ENCODE results near the gene CUX1. TPM values are rescaled to one million over a fixed set of nuclear protein-coding genes. Genes with fewer than 3 reads are reported as not detected.

CUX1 gene
- total RNA-seq, 3 donors from 2014 or later = 35.1 to 54.4 (median 41.1) TPM

DNA sequence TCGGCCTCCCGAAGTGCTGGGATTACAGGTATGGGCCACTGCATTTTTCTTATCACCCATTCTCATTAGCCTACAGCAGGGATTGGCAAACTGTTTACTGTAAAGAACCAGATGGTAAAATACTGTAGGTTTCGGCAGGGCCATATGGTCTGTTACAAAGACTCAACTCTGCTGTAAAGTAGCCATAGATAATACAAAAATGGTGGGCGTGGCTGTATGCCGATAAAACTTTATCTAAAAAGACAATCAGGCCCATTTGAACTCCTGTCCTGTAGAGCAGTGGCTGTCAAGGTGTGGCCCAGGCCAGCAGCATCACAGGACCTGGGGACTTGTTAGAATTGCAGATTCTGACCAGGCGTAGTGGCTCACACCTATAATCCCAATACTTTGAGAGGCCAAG lies 134.3 kb downstream of the CUX1 start:
- no peak for DNase-seq (ENCODE audit: low spot score in 2 of 2)
- Histone ChIP-seq H3K27ac (no peak overlapping the region), H3K9me3 (no peaks in the 10 kb centered on the region), H3K36me3 (no peaks in the 10 kb centered on the region), H3K27me3 (no peaks in the 10 kb centered on the region), H3K4me1 (no peaks in the 10 kb centered on the region), H3K4me3 (no peak overlapping the region)
- TF ChIP-seq, protein P1, sequence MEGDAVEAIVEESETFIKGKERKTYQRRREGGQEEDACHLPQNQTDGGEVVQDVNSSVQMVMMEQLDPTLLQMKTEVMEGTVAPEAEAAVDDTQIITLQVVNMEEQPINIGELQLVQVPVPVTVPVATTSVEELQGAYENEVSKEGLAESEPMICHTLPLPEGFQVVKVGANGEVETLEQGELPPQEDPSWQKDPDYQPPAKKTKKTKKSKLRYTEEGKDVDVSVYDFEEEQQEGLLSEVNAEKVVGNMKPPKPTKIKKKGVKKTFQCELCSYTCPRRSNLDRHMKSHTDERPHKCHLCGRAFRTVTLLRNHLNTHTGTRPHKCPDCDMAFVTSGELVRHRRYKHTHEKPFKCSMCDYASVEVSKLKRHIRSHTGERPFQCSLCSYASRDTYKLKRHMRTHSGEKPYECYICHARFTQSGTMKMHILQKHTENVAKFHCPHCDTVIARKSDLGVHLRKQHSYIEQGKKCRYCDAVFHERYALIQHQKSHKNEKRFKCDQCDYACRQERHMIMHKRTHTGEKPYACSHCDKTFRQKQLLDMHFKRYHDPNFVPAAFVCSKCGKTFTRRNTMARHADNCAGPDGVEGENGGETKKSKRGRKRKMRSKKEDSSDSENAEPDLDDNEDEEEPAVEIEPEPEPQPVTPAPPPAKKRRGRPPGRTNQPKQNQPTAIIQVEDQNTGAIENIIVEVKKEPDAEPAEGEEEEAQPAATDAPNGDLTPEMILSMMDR (IDR thresholded peaks at IDR 0.05) = no peak
- TF ChIP-seq POLR2A (IDR thresholded peaks at IDR 0.05) (no peak), POLR2AphosphoS5 (IDR thresholded peaks at IDR 0.05) (no peak)
- intact Hi-C loops (cut with DNase I; ENCODE audit: low total_unique reads) = no loop called here

DNA sequence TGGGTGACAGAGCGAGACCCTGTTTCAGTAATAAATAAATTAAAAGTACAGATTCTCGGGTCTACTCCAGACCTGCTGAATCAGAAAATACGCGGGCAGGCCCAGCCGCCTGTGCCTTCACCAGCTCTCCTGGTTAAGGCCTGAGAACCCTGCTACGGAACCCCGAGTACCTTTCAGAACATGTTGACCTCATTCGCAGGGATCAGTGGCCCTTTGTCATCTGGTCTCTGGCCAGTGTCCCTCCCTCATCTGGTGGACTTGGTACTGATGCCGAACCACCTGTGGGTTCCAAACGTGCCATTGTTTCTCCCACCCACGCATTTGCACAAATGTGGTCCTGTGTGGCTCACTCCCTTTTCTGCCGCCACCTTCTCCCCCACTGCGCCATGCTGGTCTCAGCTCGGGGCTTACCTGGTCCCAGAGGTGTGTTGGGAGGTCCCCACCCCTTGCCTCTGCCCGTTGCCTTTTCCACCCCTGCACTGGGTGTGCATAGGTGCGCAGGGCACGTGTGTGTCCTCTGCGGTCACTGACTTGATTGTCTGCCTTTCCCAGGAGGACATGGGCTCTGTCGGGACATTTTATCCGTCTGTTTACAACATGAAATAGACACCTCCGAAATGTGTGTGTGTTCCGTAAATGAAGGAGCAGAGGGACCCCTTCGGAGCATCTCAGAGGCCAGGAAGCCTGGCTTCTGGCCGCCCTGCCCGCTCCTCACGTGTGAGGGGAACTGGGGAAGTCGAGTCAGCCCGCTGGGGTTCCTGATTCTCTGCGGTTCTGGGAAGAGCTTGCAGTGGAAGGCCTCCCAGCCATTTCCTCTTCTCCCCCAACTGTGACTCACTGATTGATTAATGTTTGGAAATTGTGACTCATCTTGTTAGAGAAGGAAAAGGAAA lies 135.2 kb downstream of the CUX1 start:
- no peak for DNase-seq (ENCODE audit: low spot score in 2 of 2)
- intact Hi-C loops (cut with DNase I; ENCODE audit: low total_unique reads) = no loop called here
- no peak for TF ChIP-seq POLR2A (IDR thresholded peaks at IDR 0.05)
- no peak for TF ChIP-seq POLR2AphosphoS5 (IDR thresholded peaks at IDR 0.05)
- TF ChIP-seq, protein P1 (IDR thresholded peaks at IDR 0.05) = no peak
- Histone ChIP-seq H3K4me3 (no peak overlapping the region), H3K27me3 (no peaks in the 10 kb centered on the region), H3K27ac (no peak overlapping the region), H3K4me1 (no peaks in the 10 kb centered on the region), H3K9me3 (no peaks in the 10 kb centered on the region), H3K36me3 (no peaks in the 10 kb centered on the region)

DNA sequence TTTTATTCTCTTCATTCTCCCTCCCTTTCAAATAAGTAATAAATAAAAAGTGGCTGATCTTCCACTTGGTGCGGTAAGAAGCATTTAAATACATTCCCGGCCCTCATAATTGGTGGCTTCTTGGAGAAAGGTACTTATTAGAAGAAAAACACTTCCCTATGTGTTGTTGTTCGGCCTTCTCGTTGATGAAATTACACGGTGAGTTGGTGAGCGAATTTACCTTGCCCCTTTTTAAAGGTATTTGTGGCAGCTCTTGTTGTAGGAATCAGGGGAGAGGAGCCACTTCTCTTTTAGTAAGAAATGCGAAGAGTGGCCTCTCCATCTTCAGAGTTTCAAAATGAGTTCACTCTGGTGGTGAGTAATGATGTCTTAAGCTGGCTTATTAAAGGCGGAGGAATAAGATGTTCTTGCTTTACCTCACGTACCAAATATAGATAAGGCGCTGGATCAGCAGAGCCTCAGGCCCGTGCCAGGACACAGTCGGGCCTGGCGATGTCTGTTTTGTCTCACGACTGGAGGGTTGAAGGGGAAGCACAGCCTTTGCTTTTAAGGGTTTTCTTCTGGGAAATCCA lies 135.9 kb downstream of the CUX1 start:
- no peak overlapping the region for H3K27ac ChIP-seq
- H3K9me3 ChIP-seq = no peaks in the 10 kb centered on the region
- H3K36me3 ChIP-seq = no peaks in the 10 kb centered on the region
- H3K4me3 ChIP-seq = no peak overlapping the region
- no peaks in the 10 kb centered on the region for H3K27me3 ChIP-seq
- intact Hi-C loops (cut with DNase I; ENCODE audit: low total_unique reads) = no loop called here
- no peaks in the 10 kb centered on the region for H3K4me1 ChIP-seq
- DNase-seq (ENCODE audit: low spot score in 2 of 2) = no peak
- TF ChIP-seq POLR2AphosphoS5 (IDR thresholded peaks at IDR 0.05) (no peak), POLR2A (IDR thresholded peaks at IDR 0.05) (no peak)
- TF ChIP-seq, protein P1 (IDR thresholded peaks at IDR 0.05) = no peak

DNA sequence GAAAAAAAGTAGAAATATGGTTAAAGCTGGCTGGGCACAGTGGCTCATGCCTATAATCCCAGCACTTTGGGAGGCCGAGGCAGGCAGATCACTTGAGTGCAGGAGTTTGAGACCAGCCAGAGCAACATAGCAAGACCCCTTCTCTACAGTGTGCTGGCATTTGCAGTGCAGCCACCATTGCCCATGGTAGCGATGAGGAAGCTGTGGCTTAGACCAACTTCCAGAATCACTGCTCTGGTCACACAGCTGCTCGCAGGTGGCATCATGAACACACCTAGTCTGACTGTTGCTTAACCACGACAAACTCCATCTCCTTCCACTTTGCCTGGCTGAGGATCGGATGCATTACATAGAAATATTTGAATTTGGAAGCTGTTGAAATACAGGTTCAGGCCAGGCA lies 137.1 kb downstream of the CUX1 start:
- no peaks in the 10 kb centered on the region for H3K36me3 ChIP-seq

More for the DNA sequence above, 137.1 kb downstream of the CUX1 start:
- DNase-seq (ENCODE audit: low spot score in 2 of 2) = no peak
- no peaks in the 10 kb centered on the region for H3K27me3 ChIP-seq
- H3K4me1 ChIP-seq = no peaks in the 10 kb centered on the region
- no peaks in the 10 kb centered on the region for H3K9me3 ChIP-seq
- no peak overlapping the region for H3K4me3 ChIP-seq
- H3K27ac ChIP-seq = no peak overlapping the region
- TF ChIP-seq, protein P1 (IDR thresholded peaks at IDR 0.05) = no peak
- TF ChIP-seq POLR2A (IDR thresholded peaks at IDR 0.05) (no peak), POLR2AphosphoS5 (IDR thresholded peaks at IDR 0.05) (no peak)
- intact Hi-C loops (cut with DNase I; ENCODE audit: low total_unique reads) = no loop called here

All from breast epithelium (tissue), 4 donors.